DOHH2 (cell line): ENCODE measurements around the gene CAMKK1.

ENCODE experiments used
- EZH2phosphoT487 ChIP-seq: fragments of 200-600 bp; sonication (generic); IDR thresholded peaks from 2 replicates; pipeline ENCODE4 v1.6.1; 2017; ENCODE audit warnings: borderline replicate concordance, mild to moderate bottlenecking, antibody characterized with exemption, low read length, moderate library complexity, mixed read lengths
- TF ChIP-seq, protein P1 (sequence below): fragments of 200-600 bp; sonication (generic); IDR thresholded peaks from one replicate; pipeline ENCODE4 v1.5.1; 2014; ENCODE audit warnings: antibody characterized with exemption, mild to moderate bottlenecking, low read depth, low read length; ENCODE audit not compliant: poor library complexity, severe bottlenecking

DNA sequence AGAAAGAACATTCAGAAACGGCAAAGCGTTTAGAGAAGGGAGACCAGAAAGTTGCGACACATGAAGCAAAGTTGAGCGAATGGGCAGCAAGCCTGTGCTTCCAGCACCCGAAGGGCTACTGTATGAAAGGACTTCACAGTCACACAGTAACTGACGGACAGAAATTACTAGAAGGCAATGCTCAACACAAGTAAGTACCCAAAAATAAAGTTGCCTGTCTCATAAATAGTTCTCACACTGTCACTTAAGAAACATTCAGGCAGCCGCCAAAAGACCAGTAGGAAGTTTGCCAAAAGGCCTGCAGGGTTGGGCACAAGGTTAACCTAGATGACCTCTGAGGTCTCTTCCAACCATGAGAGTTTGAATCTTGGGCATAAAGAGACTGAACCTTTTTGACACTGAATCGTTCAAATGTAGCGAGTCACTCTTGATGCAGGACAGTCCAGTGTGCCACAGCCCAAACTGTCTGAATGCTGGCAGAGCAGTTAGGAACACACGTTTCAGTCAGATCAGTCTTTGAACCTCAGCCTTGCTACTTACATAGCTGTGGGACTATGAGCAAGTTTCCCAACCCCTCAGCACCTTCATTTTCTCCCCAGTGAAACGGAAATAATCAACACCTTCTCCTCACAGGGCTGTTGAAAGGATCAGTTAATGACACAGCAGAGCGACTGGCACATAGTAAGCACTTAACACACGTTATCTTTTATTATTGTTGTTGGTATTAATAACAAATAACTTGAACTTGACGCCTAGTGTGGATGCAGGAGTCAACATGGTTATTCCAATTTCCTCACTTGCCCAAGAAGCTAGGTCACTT lies 57.2 kb downstream of the CAMKK1 start:
- TF ChIP-seq, protein P1, sequence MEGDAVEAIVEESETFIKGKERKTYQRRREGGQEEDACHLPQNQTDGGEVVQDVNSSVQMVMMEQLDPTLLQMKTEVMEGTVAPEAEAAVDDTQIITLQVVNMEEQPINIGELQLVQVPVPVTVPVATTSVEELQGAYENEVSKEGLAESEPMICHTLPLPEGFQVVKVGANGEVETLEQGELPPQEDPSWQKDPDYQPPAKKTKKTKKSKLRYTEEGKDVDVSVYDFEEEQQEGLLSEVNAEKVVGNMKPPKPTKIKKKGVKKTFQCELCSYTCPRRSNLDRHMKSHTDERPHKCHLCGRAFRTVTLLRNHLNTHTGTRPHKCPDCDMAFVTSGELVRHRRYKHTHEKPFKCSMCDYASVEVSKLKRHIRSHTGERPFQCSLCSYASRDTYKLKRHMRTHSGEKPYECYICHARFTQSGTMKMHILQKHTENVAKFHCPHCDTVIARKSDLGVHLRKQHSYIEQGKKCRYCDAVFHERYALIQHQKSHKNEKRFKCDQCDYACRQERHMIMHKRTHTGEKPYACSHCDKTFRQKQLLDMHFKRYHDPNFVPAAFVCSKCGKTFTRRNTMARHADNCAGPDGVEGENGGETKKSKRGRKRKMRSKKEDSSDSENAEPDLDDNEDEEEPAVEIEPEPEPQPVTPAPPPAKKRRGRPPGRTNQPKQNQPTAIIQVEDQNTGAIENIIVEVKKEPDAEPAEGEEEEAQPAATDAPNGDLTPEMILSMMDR: no peak
- TF ChIP-seq EZH2phosphoT487: no peak
